Astrocyte of the hippocampus (primary cell): ENCODE measurements around the gene ZNF518B.
"Not testable (repeated sequence)": the region's sequence is repeated elsewhere in the genome, so short reads cannot be mapped to it uniquely, and the experiment has no call there.

ENCODE experiments used
- DNase-seq: peaks from one replicate; pipeline ENCODE4 v3.0.0; 2011; ENCODE audit warnings: low read depth, low spot score

The ZNF518B gene

DNA sequence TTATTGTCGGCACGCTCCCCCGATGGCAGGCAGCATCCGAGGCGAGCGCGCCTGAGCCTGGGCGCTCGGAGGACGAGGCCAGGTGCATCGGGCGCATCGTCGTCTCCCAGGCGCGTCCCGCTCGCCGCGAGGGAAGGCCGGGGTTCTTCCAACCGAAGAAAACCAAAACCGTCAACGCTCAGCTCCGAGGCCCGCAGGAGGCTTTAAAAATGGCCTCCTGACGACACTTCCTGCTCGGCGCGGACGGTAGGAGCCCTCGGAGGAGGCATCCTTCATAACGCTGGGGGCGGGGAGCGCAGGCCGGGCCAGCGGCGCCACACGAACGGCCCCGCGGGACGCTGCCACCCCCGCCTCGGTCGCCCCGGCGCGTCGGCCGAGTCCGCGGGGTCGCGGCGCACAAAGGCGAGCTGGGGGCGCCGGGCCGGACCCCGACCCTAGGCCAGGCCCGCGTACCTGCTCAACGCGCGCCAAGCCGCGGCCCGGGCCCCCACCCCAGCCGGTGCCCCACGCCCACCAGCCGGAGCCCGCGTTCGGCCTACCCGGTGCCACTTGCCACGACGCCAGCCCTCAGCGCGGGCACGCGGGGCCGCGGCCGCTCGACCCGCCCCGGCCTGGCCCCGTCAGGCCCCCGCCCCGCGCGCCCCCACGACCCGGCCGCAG lies 501 bp downstream of the ZNF518B start:
- DNase-seq, result peak; percentile 81

DNA sequence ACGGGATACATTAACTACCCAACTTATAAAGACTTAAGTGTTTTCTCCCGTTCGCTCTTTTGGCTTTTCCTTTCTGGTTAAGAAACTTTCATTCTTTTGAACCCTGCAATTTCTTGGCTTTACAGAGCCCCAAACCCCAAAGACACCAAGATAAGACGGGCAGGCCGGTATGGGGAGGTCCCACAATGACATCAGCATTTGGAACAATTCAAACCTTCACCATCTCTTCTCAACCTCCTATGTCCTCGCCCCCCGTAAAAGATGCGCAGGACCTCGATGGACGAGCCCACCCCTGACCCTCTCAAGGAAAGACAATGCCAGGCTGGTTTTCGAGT lies 999 bp downstream of the ZNF518B start:
- no peak for DNase-seq

DNA sequence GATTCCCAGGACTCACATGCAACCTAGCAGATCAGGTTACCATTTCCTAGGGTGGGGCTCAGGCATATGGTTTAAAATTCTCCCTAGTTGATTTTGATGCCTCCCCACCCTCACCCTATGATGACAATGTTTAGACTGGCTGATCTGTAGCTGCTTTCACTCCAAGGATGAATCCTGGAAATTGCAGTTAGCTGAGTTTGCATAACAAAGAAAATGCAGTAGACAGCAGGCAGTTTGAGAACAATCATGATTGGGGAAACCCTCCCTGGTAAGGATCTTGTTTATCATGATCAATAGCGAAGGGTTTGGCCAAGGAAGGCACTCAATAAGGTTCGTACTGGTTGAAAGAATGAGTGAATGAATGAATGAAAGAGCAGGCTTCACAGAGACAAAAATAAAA lies 2.1 kb downstream of the ZNF518B start:
- DNase-seq, result no peak

DNA sequence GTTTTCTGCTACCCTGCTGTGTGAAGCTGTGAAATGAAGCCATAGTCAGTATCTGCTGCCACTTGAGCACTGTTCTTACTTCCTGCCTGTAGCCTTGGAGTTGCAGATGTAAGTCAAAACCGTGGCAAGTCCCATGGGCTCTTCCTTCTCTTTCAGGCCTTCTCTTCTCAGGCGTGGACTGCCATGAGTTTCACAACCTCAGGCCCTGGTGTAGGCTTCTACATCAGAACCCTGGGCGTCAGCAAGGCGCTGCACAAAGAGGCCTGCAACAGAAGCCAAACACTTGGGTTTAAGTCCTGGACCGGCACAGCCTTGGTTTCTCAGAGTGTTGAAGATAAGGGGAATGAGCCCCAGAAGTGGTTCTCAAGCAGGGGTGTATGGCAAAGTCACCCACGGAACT lies 2.5 kb downstream of the ZNF518B start:
- no peak for DNase-seq

DNA sequence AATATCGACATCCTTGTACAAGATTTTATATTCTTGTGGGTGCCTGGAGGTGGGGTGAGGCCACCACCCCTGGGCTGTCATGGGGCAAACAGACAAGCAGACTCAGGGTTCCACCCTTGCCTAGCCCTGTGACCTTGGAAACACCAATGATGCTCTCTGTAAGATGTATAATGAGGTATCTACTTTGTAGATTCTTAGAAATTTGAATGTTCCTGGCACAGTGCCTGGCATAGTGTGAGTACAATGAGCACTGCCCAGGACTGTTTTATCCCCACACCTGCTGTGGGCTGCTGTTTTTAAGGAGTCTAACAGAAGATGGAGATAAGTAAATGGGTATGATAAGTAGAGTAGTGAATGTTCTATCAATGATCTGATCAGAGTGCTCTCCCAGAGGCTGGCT lies 3.1 kb downstream of the ZNF518B start:
- no peak for DNase-seq

DNA sequence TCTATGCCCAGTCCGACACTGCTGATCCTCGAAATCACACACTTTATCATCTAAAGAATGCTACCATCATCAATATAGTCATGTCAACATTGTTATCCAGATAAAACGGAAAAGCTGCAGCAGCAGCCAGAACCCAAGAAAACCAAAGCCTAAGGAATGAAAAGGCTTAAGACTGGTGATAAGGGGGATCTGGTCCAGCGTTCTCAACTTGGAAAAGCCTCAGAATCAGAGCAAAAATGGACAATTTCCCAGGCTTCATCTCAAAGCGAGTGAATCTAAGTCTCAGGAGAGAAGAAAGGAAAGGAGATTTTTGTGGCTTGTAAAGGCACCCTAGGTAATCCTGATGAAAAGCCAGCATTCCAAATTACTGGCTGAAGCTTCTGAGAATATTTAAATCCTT lies 8.2 kb downstream of the ZNF518B start:
- no peak for DNase-seq

DNA sequence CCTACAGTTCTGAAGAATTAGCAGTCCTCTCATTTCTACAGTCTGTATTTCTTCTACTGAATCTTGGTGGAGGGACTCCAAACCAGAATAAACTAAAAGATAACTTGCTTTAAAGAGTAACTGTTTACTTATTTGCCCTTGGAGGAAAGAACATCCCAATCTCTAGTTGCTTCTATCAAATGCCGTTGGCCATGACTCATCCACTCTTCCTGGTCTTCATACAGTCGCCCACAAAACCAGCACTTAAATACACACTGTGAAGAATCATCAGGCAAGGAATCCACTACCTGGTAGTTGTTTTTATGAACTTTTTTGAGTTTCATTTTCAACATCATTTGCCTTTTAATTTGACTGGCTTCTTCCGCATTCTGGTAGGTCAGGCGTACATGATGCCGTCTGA lies 14.2 kb downstream of the ZNF518B start:
- no peak for DNase-seq

DNA sequence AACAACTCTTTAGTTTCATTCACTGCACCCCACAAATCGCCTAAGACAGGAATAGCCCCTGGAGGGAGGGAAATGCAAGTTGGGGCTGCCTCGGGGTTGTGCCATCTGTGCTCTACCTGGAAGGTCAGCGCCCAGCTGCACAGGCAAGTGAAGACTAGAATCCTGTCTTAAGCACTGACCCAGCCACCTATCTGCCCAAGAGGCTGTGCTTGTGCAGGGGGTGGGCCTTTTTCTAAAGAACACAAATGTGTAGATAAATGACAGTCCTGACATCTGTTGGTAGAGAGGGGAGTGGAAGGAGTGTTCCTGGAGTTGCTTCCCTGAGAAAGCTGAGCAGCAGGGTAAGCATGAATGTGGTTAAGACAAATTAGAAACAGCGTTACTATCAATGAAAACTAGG lies 15.7 kb downstream of the ZNF518B start:
- DNase-seq, result no peak

DNA sequence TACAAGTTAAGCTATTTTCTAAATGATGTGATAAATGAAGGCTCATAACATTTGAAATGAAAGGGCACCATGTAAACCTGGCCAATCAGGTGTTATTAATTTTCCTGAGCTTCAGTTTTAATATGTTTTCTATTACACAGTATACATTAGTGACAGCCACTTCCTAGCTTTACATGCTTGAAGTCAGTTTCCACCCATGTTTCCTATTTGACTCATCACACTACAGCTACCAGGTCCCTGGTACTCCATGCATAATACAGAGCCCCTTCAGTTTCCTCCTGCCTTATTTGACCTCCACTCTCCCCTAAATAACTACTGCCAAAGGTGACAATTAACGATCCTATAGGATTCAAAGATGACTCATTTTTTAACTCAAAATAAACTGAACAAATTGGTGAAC lies 18.3 kb downstream of the ZNF518B start:
- DNase-seq, result no peak

DNA sequence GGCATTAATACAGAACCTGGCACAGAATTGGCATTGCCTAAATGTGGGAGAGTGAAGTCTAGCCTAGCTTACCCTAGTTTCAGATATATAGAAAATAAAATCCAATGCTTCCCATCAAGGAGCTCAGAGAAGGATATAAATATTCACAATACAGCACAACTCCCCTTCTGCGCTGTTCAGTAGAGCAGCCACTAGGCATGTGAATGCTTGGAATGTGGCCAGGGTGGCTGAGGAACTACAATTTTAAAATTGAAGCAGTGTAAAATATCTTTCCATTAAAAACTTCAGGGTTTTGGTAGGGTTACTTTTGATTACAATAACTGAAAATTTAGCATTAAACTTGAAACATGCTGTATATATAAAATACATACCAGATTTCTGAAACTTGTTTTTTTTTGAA lies 19.5 kb downstream of the ZNF518B start:
- peak; percentile 31 for DNase-seq

DNA sequence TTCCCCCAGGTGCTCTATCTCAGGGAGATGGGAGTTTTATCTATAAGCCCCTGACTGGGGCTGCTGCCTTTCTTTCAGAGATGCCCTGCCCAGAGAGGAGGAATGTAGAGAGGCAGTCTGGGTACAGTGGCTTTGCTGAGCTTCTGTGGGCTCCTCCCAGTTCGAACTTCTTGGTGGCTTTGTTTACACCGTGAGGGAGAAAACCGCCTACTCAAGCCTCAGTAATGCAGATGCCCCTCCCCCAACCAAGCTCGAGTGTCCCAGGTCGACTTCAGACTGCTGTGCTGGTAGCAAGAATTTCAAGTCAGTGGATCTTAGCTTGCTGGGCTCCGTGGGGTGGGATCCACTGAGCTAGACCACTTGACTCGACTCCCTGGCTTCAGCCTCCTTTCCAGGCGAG lies 29.5 kb downstream of the ZNF518B start:
- not testable (repeated sequence) for DNase-seq

DNA sequence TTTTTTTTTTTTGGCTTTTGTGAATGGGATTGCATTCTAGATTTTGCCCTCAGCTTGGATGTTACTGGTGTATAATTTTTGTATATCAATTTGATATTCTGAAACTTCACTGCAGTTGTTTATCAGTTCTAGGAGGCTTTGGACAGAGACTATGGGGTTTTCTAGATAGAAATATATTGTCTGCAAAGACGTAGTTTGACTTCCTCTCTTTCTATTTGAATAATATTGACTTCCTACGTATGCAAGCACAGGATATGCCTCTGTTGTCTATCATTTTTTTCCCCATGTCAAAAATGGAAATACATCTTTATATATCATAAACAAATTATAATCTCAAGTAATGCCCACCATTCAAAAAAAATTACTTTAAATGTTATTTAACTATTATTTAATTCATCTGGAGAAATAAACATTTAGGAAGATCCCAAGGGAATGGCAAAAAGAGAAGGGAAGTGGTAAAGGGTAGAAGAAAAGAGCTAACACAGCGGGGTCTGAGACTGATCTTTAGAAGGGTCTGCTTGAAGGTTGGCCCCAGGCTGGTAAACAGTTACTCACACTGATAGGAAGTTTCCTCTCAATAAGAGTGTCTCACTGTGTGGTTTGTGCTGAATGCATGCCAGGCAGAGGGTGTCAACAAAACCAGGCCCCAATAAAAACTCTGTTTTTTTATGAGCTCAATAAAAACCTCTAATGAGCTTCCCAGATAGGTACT lies 35.7 kb downstream of the ZNF518B start:
- peak; percentile 9 for DNase-seq

DNA sequence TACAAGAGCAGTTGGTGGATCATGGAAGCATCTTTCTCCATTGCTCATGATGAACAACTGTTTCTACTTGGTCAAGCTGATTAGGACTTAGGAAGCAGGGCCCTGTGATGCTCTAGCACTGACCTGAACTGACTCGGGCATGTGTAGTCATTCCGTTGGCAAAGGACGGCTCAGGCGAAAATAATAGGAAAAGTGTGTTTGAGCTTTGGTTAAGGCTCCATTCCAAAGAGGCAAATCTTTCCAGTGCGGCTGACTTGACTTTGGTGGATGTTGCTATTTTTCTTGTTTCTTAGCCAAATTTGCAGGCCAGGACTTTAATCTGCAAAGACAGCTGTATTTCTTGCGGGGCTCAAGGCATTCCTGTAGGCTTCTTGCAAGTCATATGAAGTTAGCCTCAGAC lies 39.5 kb downstream of the ZNF518B start:
- DNase-seq, result peak; percentile 55

DNA sequence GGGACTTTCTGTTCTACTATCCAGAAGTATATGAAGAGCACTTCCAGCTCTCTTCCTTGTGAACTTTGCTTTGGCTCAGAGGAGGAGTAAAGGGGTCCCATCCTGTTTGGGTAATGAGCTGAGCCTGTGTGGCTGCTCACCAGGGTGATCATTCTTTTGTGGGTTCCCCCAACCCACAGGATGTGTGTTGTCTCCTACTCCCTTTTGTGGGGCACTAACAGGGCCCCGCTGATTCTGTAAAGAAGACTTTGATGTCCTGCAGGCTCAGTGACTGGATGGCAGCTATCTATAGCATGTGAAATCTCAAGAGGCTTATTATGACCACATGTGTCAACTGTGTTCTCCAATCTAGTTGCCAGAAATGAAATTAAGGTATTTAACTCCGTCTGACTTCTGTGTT lies 40.8 kb downstream of the ZNF518B start:
- no peak for DNase-seq

DNA sequence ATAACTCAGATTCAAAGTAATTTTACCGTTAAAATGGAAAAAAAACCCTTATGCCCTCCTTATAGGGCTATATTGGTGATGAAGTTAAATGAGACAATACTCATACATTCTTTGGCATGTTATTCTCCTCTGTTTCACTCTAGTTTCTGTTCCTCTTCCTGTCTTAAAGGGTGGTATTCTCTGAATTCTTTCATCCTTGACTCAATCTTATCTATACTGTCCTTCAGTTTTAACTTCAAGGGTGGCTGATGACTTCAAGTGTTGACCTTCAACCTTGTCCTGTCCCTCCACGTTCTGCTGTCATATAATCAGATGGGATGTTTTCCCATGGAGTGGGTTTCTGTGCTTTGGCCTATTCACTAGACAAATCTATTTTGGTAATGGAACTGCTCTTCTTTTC lies 44.0 kb downstream of the ZNF518B start:
- no peak for DNase-seq

DNA sequence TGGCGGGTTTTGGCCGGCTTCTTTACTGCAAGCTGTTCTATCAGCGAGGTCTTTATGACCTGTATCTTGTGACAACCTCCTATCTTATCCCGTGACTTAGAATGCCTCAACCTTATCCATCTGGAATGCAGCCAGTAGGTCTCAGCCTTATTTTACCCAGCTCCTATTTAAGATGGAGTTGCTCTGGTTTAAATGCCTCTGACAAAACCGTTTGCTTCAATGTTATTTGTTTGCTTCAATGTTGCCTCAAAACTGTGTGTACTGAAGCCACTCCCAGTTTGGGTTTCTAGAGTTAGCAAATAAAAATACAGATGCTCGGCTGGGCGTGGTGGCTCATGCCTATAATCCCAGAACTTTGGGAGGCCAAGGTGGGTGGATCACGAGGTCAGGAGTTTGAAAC lies 51.6 kb downstream of the ZNF518B start:
- DNase-seq, result no peak

DNA sequence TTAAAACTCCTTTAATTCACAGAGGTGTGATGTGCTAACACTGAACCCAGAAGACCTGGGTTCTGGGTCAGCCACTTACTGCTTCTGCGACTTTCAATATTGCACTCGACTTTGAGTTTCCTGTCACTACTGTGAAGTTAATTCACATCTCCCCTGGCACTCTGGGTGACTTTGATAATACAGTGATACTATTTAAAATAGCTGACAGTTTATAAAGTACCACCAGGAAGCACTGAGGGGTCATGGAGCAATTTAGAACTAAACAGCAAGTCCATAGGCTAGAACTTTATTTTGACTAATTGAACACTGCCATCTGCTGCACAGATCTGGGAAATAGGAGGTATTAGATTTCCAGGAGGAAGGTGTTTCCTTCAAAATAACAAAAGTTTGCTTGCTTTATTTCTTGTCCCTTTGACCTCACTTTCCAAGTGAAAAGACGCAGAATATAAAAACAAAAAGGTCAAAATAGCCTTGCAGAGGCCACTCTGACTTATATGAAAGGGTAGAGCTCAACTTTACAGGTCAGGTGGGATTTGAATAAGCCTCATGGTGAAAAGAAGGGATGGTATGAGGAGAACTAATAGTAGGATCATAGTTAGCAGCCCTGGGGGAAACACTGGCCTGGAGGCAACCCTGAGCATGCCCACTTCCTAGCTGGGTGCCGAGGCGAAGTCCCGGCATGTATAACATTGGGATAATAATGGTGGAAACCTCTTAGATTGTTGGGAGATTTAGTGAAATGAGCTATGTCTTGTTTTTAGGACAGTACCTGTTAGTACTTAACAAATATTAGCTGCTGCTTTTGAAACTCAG lies 53.4 kb downstream of the ZNF518B start:
- peak; percentile 38 for DNase-seq

DNA sequence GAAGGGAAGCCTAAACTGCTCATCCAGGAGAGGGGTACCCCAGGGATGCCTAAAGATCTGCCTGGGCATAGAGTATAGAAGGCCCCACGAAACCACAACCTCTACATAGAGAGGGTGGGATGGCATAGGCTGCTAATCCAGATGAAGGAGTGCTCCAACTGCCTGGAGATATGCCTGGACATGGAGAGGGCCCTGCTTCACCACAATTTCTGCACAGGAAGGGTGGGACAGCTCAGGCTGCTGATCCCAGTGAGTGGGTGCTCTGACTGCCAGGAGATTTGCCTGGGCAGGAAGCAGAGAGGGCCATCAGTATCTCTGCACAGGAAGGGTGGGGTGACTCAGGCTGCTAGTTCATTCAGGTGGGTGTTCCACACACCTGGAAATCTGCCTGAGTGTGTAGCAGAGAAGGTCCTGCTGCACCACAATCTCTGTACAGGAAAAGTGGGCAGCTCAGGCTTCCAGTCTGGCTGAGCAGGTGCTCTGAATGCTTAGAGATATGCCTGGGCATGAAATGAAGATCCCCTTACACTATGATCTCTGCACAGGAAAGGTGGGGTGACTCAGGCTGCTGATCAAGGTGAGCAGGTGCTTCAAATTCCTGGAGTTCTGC lies 61.1 kb downstream of the ZNF518B start:
- no peak for DNase-seq
